Brain microvascular endothelial cell (primary cell): ENCODE results near the gene CCL24.
"Not testable (repeated sequence)": the region's sequence is repeated elsewhere in the genome, so short reads cannot be mapped to it uniquely, and the experiment has no call there.

Experiments
- DNase-seq: peaks from one replicate; pipeline ENCODE4 v3.0.0-alpha.2; 2020
- H3K27ac ChIP-seq: fragments of 250-450 bp; sonication (Bioruptor Pico); 2 replicates; pipeline ENCODE4 v1.5.1; 2020; ENCODE audit warnings: mild to moderate bottlenecking, moderate library complexity
- H3K27me3 ChIP-seq: fragments of 250-450 bp; sonication (Bioruptor Pico); replicated peaks from 2 replicates; pipeline ENCODE4 v1.5.1; 2020; ENCODE audit warnings: mild to moderate bottlenecking
- H3K36me3 ChIP-seq: fragments of 250-450 bp; sonication (Bioruptor Pico); replicated peaks from 2 replicates; pipeline ENCODE4 v1.5.1; 2020; ENCODE audit warnings: mild to moderate bottlenecking
- H3K4me3 ChIP-seq: 2 replicates; pipeline ENCODE4 v1.5.1; 2011; ENCODE audit warnings: low read depth, mild to moderate bottlenecking, control low read depth, low read length, moderate library complexity
- CTCF ChIP-seq: IDR thresholded peaks from 2 replicates; pipeline ENCODE4 v1.5.1; 2011; ENCODE audit warnings: low read depth, mild to moderate bottlenecking, moderate library complexity, low read length, control low read depth, inconsistent platforms; ENCODE audit errors: missing control alignments
- in situ Hi-C: cut with HindIII; loops from 2 replicates; pipeline ENCODE4 v1.10.0; 2017; ENCODE audit warnings: low sequenced_read_pairs, low pct_ligation_motif_present

CCL24 gene

GRCh38 chr7:75776295-75776971 is 37.2 kb downstream of the CCL24 start:
- no peak for TF ChIP-seq CTCF
- Histone ChIP-seq H3K36me3 (no peaks in the 10 kb centered on the region), H3K27ac (no peak overlapping the region), H3K27me3 (no peaks in the 10 kb centered on the region), H3K4me3 (no peak overlapping the region)
- peak; percentile 62 for DNase-seq
- in situ Hi-C loops, result no loop called here

GRCh38 chr7:75773958-75774357 is 39.6 kb downstream of the CCL24 start:
- H3K27ac ChIP-seq, H3K4me3 ChIP-seq, in situ Hi-C loops, H3K27me3 ChIP-seq, H3K36me3 ChIP-seq: not testable (repeated sequence)
- peak; percentile 23 for DNase-seq

- peak within 1 kb of the TSS; percentile 34 for H3K27ac ChIP-seq
- in situ Hi-C loops, result no loop called here
- no peak within 1 kb of the TSS for H3K4me3 ChIP-seq
- no peaks in the 10 kb centered on the region for H3K27me3 ChIP-seq
- H3K36me3 ChIP-seq, result no peaks in the 10 kb centered on the region
- no peak for TF ChIP-seq CTCF
- DNase-seq, result peak; percentile 86
These were observed 41.2 kb downstream of the CCL24 start, which contains the start of gene CCL26 for GRCh38 chr7:75772081-75773077. CCL26 (minus strand) TSS chr7:75772211; CDS start chr7:75772176, 35 bp downstream.

GRCh38 chr7:75771224-75771623 is 42.4 kb downstream of the CCL24 start:
- Histone ChIP-seq H3K27me3 (no peaks in the 10 kb centered on the region), H3K36me3 (no peaks in the 10 kb centered on the region), H3K27ac (peak overlapping the region; percentile 34), H3K4me3 (no peak overlapping the region)
- in situ Hi-C loops, result no loop called here
- TF ChIP-seq CTCF, result no peak
- DNase-seq, result peak; percentile 69

GRCh38 chr7:75762350-75762917 is 51.2 kb downstream of the CCL24 start:
- peak; percentile 68 for TF ChIP-seq CTCF
- no peaks in the 10 kb centered on the region for H3K36me3 ChIP-seq
- H3K27ac ChIP-seq, result no peak overlapping the region
- no peak overlapping the region for H3K4me3 ChIP-seq
- no peaks in the 10 kb centered on the region for H3K27me3 ChIP-seq
- peak; percentile 25 for DNase-seq
- in situ Hi-C loops, result no loop called here

GRCh38 chr7:75761801-75762200 is 51.8 kb downstream of the CCL24 start:
- H3K27me3 ChIP-seq, H3K4me3 ChIP-seq, DNase-seq, H3K27ac ChIP-seq, H3K36me3 ChIP-seq, in situ Hi-C loops: not testable (repeated sequence)
